OCI-LY7 (cell line): ENCODE results near the gene CADM4. TPM values are rescaled to one million over a fixed set of nuclear protein-coding genes. Genes with fewer than 3 reads are reported as not detected.

Experiments used
- BruUV-seq: library from RNA; stranded (reverse); fragments of 400-500 nt; replicated peaks from 2 replicates; lab custom pipeline; 2021; lab: Mats Ljungman, UMichigan
- CTCF ChIA-PET: fragments of 300-600 bp; sonication (Branson Sonifier 250); formaldehyde crosslinking; loops from one replicate; lab custom pipeline; 2022; ENCODE audit warnings: antibody characterized with exemption; ENCODE audit not compliant: unreplicated experiment; lab: Charles Lee
- POLR2A ChIA-PET: fragments of 300-600 bp; sonication (Branson Sonifier 250); formaldehyde crosslinking; loops from one replicate; lab custom pipeline; 2022; ENCODE audit warnings: antibody characterized with exemption; lab: Charles Lee
- DNase-seq: peaks from one replicate; pipeline ENCODE4 v3.0.0-alpha.2; 2015; ENCODE audit warnings: low spot score
- H2AFZ ChIP-seq: fragments of 200-600 bp; sonication (generic), shearing (Covaris generic); 2 replicates; pipeline ENCODE4 v1.6.1; 2014; ENCODE audit warnings: mild to moderate bottlenecking, antibody characterized with exemption, low read length, moderate library complexity
- H3K27ac ChIP-seq: fragments of 200-600 bp; sonication (generic); 2 replicates; pipeline ENCODE4 v1.5.1; 2014; ENCODE audit warnings: mixed run types, low read depth, mild to moderate bottlenecking, moderate library complexity, low read length, inconsistent platforms; ENCODE audit not compliant: poor library complexity, severe bottlenecking
- H3K36me3 ChIP-seq: fragments of 200-600 bp; sonication (generic); 2 replicates; pipeline ENCODE4 v1.6.1; 2014; ENCODE audit warnings: mild to moderate bottlenecking, antibody characterized with exemption, low read length, moderate library complexity, mixed read lengths; ENCODE audit not compliant: insufficient read depth
- H3K4me1 ChIP-seq: fragments of 200-600 bp; sonication (generic); 2 replicates; pipeline ENCODE4 v1.5.1; 2014; ENCODE audit warnings: mild to moderate bottlenecking, low read length; ENCODE audit not compliant: insufficient read depth, poor library complexity, severe bottlenecking
- H3K4me2 ChIP-seq: fragments of 200-600 bp; sonication (generic); 2 replicates; pipeline ENCODE4 v1.6.1; 2014; ENCODE audit warnings: mild to moderate bottlenecking, low read length
- H3K4me3 ChIP-seq: fragments of 200-600 bp; sonication (generic); 2 replicates; pipeline ENCODE4 v1.5.1; 2014; ENCODE audit warnings: mild to moderate bottlenecking, low read depth, low read length; ENCODE audit not compliant: poor library complexity, severe bottlenecking
- H3K79me2 ChIP-seq: fragments of 200-600 bp; sonication (generic); 2 replicates; pipeline ENCODE4 v1.6.1; 2016; ENCODE audit warnings: low read depth, mild to moderate bottlenecking, low read length, moderate library complexity, mixed read lengths; ENCODE audit not compliant: insufficient read depth
- H3K9me2 ChIP-seq: fragments of 200-600 bp; sonication (generic); 2 replicates; pipeline ENCODE4 v1.6.1; 2016; ENCODE audit warnings: mild to moderate bottlenecking, low read length, mixed read lengths; ENCODE audit not compliant: insufficient read depth
- H3K9me3 ChIP-seq: fragments of 200-600 bp; sonication (generic); 2 replicates; pipeline ENCODE4 v1.6.1; 2014; ENCODE audit warnings: mild to moderate bottlenecking, mixed run types, low read length, mixed read lengths
- H4K20me1 ChIP-seq: fragments of 200-600 bp; sonication (generic); 2 replicates; pipeline ENCODE4 v1.6.1; 2014; ENCODE audit warnings: mild to moderate bottlenecking, antibody characterized with exemption, low read length, moderate library complexity, mixed read lengths; ENCODE audit not compliant: insufficient read depth
- EZH2phosphoT487 ChIP-seq: fragments of 200-600 bp; sonication (generic); IDR thresholded peaks from 2 replicates; pipeline ENCODE4 v1.6.1; 2018; ENCODE audit warnings: low read depth, borderline replicate concordance, mild to moderate bottlenecking, mixed run types, antibody characterized with exemption, low read length, moderate library complexity, mixed read lengths
- intact Hi-C: fragments of 100-400 bp; cut with micrococcal nuclease; formaldehyde crosslinking; loops from one replicate; pipeline ENCODE4 v1.10.0; 2022; ENCODE audit not compliant: unreplicated experiment
- total RNA-seq, 2 experiments: library from RNA; depleted of rRNA in 1 of 2; stranded (reverse); fragments of >200 nt in 1 of 2; shearing (Covaris generic) in 1 of 2; gene quantifications; 2 replicates each; pipeline ENCODE4 v1.2.3, GENCODE V29; 2014 to 2022
- TF ChIP-seq, protein P1 (sequence below): fragments of 200-600 bp; sonication (generic); conservative IDR thresholded peaks from 2 replicates; pipeline ENCODE4 v1.5.1; 2014; ENCODE audit warnings: mild to moderate bottlenecking, antibody characterized with exemption, low read length, moderate library complexity, mixed read lengths

Gene CADM4
- total RNA-seq, 2 experiments from 2014 or later = not detected

- no peaks in the 10 kb centered on the region for H4K20me1 ChIP-seq
- H3K4me1 ChIP-seq = peaks cover 7% of the 10 kb centered on the region
- H3K9me2 ChIP-seq = no peaks in the 10 kb centered on the region
- H2AFZ ChIP-seq = peak overlapping the region; percentile 42; the same call in 1 of the 2 replicates
- H3K79me2 ChIP-seq = no peaks in the 10 kb centered on the region
- H3K27ac ChIP-seq = no peak overlapping the region
- CTCF ChIA-PET = interaction anchor here (0.6 to 1.1 kb wide), 5 partner anchors 9 to 1589 kb away, joined by 3 to 4 read pairs (median 3); no protein-coding TSS in a partner anchor
- POLR2A ChIA-PET = interaction anchor here (0.6 to 1.0 kb wide), 6 partner anchors 9 to 427 kb away, joined by 3 to 4 read pairs (median 3); no protein-coding TSS in a partner anchor
- no peak for TF ChIP-seq EZH2phosphoT487
- TF ChIP-seq, protein P1, sequence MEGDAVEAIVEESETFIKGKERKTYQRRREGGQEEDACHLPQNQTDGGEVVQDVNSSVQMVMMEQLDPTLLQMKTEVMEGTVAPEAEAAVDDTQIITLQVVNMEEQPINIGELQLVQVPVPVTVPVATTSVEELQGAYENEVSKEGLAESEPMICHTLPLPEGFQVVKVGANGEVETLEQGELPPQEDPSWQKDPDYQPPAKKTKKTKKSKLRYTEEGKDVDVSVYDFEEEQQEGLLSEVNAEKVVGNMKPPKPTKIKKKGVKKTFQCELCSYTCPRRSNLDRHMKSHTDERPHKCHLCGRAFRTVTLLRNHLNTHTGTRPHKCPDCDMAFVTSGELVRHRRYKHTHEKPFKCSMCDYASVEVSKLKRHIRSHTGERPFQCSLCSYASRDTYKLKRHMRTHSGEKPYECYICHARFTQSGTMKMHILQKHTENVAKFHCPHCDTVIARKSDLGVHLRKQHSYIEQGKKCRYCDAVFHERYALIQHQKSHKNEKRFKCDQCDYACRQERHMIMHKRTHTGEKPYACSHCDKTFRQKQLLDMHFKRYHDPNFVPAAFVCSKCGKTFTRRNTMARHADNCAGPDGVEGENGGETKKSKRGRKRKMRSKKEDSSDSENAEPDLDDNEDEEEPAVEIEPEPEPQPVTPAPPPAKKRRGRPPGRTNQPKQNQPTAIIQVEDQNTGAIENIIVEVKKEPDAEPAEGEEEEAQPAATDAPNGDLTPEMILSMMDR = no peak
- H3K4me3 ChIP-seq = peak overlapping the region; percentile 36
- H3K4me2 ChIP-seq = peak overlapping the region; percentile 49
- intact Hi-C loops = loop anchor here (10.0 kb wide), 1 partner anchor 57 kb away; no protein-coding TSS in a partner anchor
- no peaks in the 10 kb centered on the region for H3K9me3 ChIP-seq
- no peak for DNase-seq
- no peaks in the 10 kb centered on the region for H3K36me3 ChIP-seq
- BruUV-seq = no TSS peak
These were observed 28.3 kb upstream of the CADM4 start for GRCh38 chr19:43667876-43668405.

- intact Hi-C loops = loop anchor here (10.0 kb wide), 1 partner anchor 58 kb away; no protein-coding TSS in a partner anchor
- Histone ChIP-seq H3K27ac (no peak overlapping the region), H4K20me1 (no peaks in the 10 kb centered on the region), H3K9me3 (no peaks in the 10 kb centered on the region), H3K79me2 (no peaks in the 10 kb centered on the region), H3K4me1 (peaks cover 7% of the 10 kb centered on the region), H3K4me3 (no peak overlapping the region), H3K9me2 (no peaks in the 10 kb centered on the region), H3K4me2 (0 out of 2 replicates have a peak overlapping the region, but pooled peaks have one; percentile 49), H2AFZ (no peak overlapping the region), H3K36me3 (no peaks in the 10 kb centered on the region)
- BruUV-seq = no TSS peak
- TF ChIP-seq EZH2phosphoT487 = no peak
- TF ChIP-seq, protein P1 = no peak
- DNase-seq = no peak
- POLR2A ChIA-PET = no interaction called here
- CTCF ChIA-PET = no interaction called here
These were observed 27.7 kb upstream of the CADM4 start for GRCh38 chr19:43667126-43667875.
